Panc1 (cell line): ENCODE data around the gene EEF2K. TPM values are rescaled to one million over a fixed set of nuclear protein-coding genes. Genes with fewer than 3 reads are reported as not detected.

Experiments
- ATAC-seq: fragments of 200-7000 bp; cut with Tn5 transposase; 2 replicates; pipeline ENCODE4 v1.9.1; 2020; ENCODE audit warnings: mild to moderate bottlenecking, moderate library complexity
- BruUV-seq: library from RNA; stranded (reverse); fragments of 400-500 nt; replicated peaks from 2 replicates; lab custom pipeline; 2021; lab: Mats Ljungman, UMichigan
- CTCF ChIA-PET: fragments of 300-600 bp; sonication (Branson Sonifier 250); formaldehyde crosslinking; loops from one replicate; lab custom pipeline; 2022; ENCODE audit warnings: antibody characterized with exemption; lab: Charles Lee
- POLR2A ChIA-PET: fragments of 300-600 bp; sonication (Branson Sonifier 250); formaldehyde crosslinking; loops from one replicate; lab custom pipeline; 2022; ENCODE audit warnings: antibody characterized with exemption; lab: Charles Lee
- DNase-seq: peaks from one replicate; pipeline ENCODE4 v3.0.0-alpha.2; 2010; ENCODE audit warnings: low read depth, low spot score
- H3K27ac ChIP-seq: 2 replicates; pipeline ENCODE4 v1.5.1; 2011; ENCODE audit warnings: mild to moderate bottlenecking, low read length, inconsistent platforms
- H3K27me3 ChIP-seq: fragments of 200-500 bp; sonication (Bioruptor generic); 2 replicates; pipeline ENCODE4 v1.6.0; 2014; ENCODE audit warnings: low read length, inconsistent platforms; ENCODE audit not compliant: control insufficient read depth, insufficient read depth
- H3K36me3 ChIP-seq: fragments of 200-500 bp; sonication (Bioruptor generic); 2 replicates; pipeline ENCODE4 v1.5.1; 2014; ENCODE audit warnings: inconsistent platforms, mild to moderate bottlenecking, low read length, moderate library complexity; ENCODE audit not compliant: control insufficient read depth, insufficient read depth
- H3K4me1 ChIP-seq: 2 replicates; pipeline ENCODE4 v1.5.1; 2011; ENCODE audit warnings: inconsistent platforms, mild to moderate bottlenecking, low read length, moderate library complexity; ENCODE audit not compliant: control insufficient read depth, insufficient read depth
- H3K4me3 ChIP-seq, 2 experiments: 2 replicates each; pipeline ENCODE4 v1.5.1; 2011 to 2012; ENCODE audit warnings: low read depth in 2 of 2, low read length in 2 of 2, mild to moderate bottlenecking in 2 of 2, inconsistent platforms in 1 of 2, moderate library complexity in 1 of 2
- H3K9me3 ChIP-seq: fragments of 200-500 bp; sonication (Bioruptor generic); 2 replicates; pipeline ENCODE4 v1.5.1; 2014; ENCODE audit warnings: low read depth, mild to moderate bottlenecking, inconsistent platforms, low read length, moderate library complexity; ENCODE audit not compliant: control insufficient read depth, insufficient read depth
- CTCF ChIP-seq: fragments of 450-650 bp; IDR thresholded peaks from 2 replicates; pipeline ENCODE4 v1.5.1; 2017; ENCODE audit warnings: mild to moderate bottlenecking
- POLR2AphosphoS5 ChIP-seq: IDR thresholded peaks from 2 replicates; pipeline ENCODE4 v1.6.1; 2012; ENCODE audit warnings: mild to moderate bottlenecking, low read depth, low read length, moderate library complexity
- REST ChIP-seq, 2 experiments: IDR thresholded peaks; 2 replicates each; pipeline ENCODE4 v1.6.1; 2011 to 2012; ENCODE audit warnings: low read depth in 2 of 2, control low read depth in 1 of 2, low read length in 1 of 2, mild to moderate bottlenecking in 1 of 2, moderate library complexity in 1 of 2; ENCODE audit not compliant: insufficient read depth in 1 of 2
- SIN3A ChIP-seq: IDR thresholded peaks from 2 replicates; pipeline ENCODE4 v1.6.1; 2012; ENCODE audit warnings: low read depth, mild to moderate bottlenecking, low read length, moderate library complexity, borderline replicate concordance; ENCODE audit not compliant: insufficient read depth
- TCF7L2 ChIP-seq: IDR thresholded peaks from 2 replicates; pipeline ENCODE4 v1.6.1; 2011; ENCODE audit warnings: mild to moderate bottlenecking, low read depth, low read length, inconsistent platforms
- in situ Hi-C: cut with HindIII; loops from 2 replicates; pipeline ENCODE4 v1.10.0; 2016; ENCODE audit warnings: low sequenced_read_pairs, low pct_unique_long_range_greater_than_20kb
- intact Hi-C: fragments of 100-400 bp; cut with micrococcal nuclease; formaldehyde crosslinking; loops from one replicate; pipeline ENCODE4 v1.10.0; 2022; ENCODE audit not compliant: unreplicated experiment
- total RNA-seq: library from RNA; stranded (reverse); gene quantifications from one replicate; pipeline ENCODE4 v1.2.1, GENCODE V29; 2021; ENCODE audit not compliant: unreplicated experiment

EEF2K gene
- total RNA-seq, 1 experiment from 2014 or later, result 15.0 TPM

- intact Hi-C loops, result no loop called here
- CTCF ChIA-PET, result interaction anchor here (1.4 kb wide), 1 partner anchor 90 kb away, joined by 3 read pairs; no protein-coding TSS in a partner anchor
- Histone ChIP-seq H3K4me1 (peaks cover 17% of the 10 kb centered on the region), H3K27me3 (no peaks in the 10 kb centered on the region), H3K27ac (peak overlapping the region; percentile 60), H3K9me3 (no peaks in the 10 kb centered on the region), H3K36me3 (no peaks in the 10 kb centered on the region; the same call in 1 of the 2 replicates), H3K4me3 (peak overlapping the region; percentile 70 to 89)
- TF ChIP-seq CTCF (no peak), TCF7L2 (no peak), REST (IDR thresholded peaks at IDR 0.05; ENCODE audit: insufficient read depth in 1 of 2, low read depth in 2 of 2, low read length in 1 of 2) (no peak), SIN3A (no peak), POLR2AphosphoS5 (no peak)
- DNase-seq (no peak), ATAC-seq (no peak)
- BruUV-seq, result TSS peak; percentile 72
- in situ Hi-C loops, result no loop called here
- POLR2A ChIA-PET, result interaction anchor here (0.6 to 1.0 kb wide), 2 partner anchors 10 to 57 kb away, joined by 4 read pairs; no protein-coding TSS in a partner anchor
Observed at GRCh38 chr16:22207715-22208360, 1.8 kb downstream of the EEF2K start.

- DNase-seq (no peak), ATAC-seq (no peak)
- POLR2A ChIA-PET, result no interaction called here
- H3K27me3 ChIP-seq, result no peaks in the 10 kb centered on the region
- H3K27ac ChIP-seq, result peak overlapping the region; percentile 6; the same call in 1 of the 2 replicates
- peaks cover 12% of the 10 kb centered on the region for H3K4me1 ChIP-seq
- H3K4me3 ChIP-seq, result no peak overlapping the region
- H3K36me3 ChIP-seq, result no peaks in the 10 kb centered on the region; the same call in 1 of the 2 replicates
- H3K9me3 ChIP-seq, result no peaks in the 10 kb centered on the region
- BruUV-seq, result no TSS peak
- TF ChIP-seq CTCF (no peak), SIN3A (no peak), POLR2AphosphoS5 (no peak), TCF7L2 (no peak), REST (IDR thresholded peaks at IDR 0.05; ENCODE audit: insufficient read depth in 1 of 2, low read depth in 2 of 2, low read length in 1 of 2) (no peak)
- intact Hi-C loops (no loop called here), in situ Hi-C loops (no loop called here)
- CTCF ChIA-PET, result no interaction called here
Observed at GRCh38 chr16:22210285-22210684, 4.2 kb downstream of the EEF2K start.
